Measurements from ENCODE around the gene TSPAN1. TPM values are rescaled to one million over a fixed set of nuclear protein-coding genes. Genes with fewer than 3 reads are reported as not detected.

Gene TSPAN1
- total RNA-seq, 1 donor from 2014 or later, result 1.7 TPM

DNA sequence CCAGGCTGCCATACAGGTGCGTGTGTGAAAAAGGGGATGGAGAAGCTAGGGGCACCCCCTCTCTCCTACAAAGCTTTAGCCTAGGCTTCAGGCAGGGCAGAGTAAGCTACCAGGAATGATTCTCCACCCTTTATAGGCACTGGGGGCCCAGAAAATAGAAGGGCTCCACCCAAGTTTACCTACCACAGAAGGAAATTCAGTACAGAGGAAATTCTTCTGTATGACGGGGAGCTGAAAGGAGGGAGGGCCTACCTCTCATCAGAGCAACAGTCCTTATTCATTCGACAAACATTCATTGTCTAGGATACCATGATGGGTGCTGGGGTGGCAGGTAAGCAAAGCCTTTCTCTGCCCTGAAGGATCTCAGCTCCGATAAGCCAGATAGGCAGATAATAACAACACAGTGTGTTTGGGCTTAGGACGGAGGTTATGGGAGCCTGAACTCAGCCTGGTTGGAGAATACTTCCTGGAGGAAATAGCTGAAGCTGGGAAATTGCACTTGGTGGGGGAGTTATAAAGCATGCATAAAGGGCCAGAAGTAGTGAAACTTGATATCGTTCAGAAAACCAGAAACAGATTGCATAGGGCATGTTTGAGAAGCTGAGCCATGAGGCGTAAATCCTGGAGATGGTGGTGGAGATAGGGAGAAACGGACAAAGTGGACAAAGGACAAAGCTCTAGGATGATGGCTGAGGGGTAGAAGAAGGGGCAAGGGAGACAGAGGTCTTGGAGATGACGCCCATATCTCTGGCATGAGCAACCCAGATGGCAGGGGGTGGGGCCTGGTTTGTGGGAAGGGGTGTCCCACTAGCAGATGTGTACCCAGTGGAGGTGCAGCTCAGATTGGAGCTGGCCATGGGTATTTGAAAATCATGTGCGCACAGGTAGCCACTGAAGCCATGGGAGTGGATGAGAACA, 6.7 kb downstream of the TSPAN1 start:
- peak overlapping the region; percentile 59 for H3K4me2 ChIP-seq (ENCODE audit: low read length)
- peaks cover 22% of the 10 kb centered on the region for H3K4me1 Mint-ChIP-seq (ENCODE audit: low read depth, unreplicated experiment)
- TF ChIP-seq, protein P1, sequence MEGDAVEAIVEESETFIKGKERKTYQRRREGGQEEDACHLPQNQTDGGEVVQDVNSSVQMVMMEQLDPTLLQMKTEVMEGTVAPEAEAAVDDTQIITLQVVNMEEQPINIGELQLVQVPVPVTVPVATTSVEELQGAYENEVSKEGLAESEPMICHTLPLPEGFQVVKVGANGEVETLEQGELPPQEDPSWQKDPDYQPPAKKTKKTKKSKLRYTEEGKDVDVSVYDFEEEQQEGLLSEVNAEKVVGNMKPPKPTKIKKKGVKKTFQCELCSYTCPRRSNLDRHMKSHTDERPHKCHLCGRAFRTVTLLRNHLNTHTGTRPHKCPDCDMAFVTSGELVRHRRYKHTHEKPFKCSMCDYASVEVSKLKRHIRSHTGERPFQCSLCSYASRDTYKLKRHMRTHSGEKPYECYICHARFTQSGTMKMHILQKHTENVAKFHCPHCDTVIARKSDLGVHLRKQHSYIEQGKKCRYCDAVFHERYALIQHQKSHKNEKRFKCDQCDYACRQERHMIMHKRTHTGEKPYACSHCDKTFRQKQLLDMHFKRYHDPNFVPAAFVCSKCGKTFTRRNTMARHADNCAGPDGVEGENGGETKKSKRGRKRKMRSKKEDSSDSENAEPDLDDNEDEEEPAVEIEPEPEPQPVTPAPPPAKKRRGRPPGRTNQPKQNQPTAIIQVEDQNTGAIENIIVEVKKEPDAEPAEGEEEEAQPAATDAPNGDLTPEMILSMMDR (IDR thresholded peaks at IDR 0.05; ENCODE audit: insufficient read depth, low read depth, low read length), result no peak
- no peak for TF ChIP-seq EZH2 (IDR thresholded peaks at IDR 0.05; ENCODE audit: insufficient read depth, low read length)
- no peaks in the 10 kb centered on the region for H3K79me2 ChIP-seq (ENCODE audit: insufficient read depth, low read length)
- peaks cover 28% of the 10 kb centered on the region for H3K4me1 ChIP-seq (ENCODE audit: insufficient read depth, low read length)
- no peaks in the 10 kb centered on the region for H3K9me3 ChIP-seq (ENCODE audit: insufficient read depth, low read depth, low read length)
- H3K27ac ChIP-seq (ENCODE audit: low read depth, low read length), result no peak overlapping the region
- no peak overlapping the region for H3K27ac Mint-ChIP-seq (ENCODE audit: unreplicated experiment)
- no peak overlapping the region for H3K4me3 ChIP-seq (ENCODE audit: insufficient read depth, low read depth, low read length)
- H2AFZ ChIP-seq (ENCODE audit: low read depth, low read length), result peak overlapping the region; percentile 40
- no peaks in the 10 kb centered on the region for H3K36me3 ChIP-seq (ENCODE audit: insufficient read depth, low read length)
- H3K9me3 Mint-ChIP-seq (ENCODE audit: unreplicated experiment), result no peaks in the 10 kb centered on the region
- no peak for FAIRE-seq
- H3K9ac ChIP-seq (ENCODE audit: low read length), result no peak overlapping the region
- H3K27me3 ChIP-seq (ENCODE audit: insufficient read depth, low read length), result no peaks in the 10 kb centered on the region
- no peaks in the 10 kb centered on the region for H3K36me3 Mint-ChIP-seq (ENCODE audit: low read depth, unreplicated experiment)
- H3K4me3 Mint-ChIP-seq (ENCODE audit: unreplicated experiment), result peak overlapping the region; percentile 1
- H3K27me3 Mint-ChIP-seq (ENCODE audit: low read depth, unreplicated experiment), result no peaks in the 10 kb centered on the region
- DNase-seq (ENCODE audit: low read depth), result peak; percentile 55
- no peaks in the 10 kb centered on the region for H4K20me1 ChIP-seq (ENCODE audit: insufficient read depth, low read length)

DNA sequence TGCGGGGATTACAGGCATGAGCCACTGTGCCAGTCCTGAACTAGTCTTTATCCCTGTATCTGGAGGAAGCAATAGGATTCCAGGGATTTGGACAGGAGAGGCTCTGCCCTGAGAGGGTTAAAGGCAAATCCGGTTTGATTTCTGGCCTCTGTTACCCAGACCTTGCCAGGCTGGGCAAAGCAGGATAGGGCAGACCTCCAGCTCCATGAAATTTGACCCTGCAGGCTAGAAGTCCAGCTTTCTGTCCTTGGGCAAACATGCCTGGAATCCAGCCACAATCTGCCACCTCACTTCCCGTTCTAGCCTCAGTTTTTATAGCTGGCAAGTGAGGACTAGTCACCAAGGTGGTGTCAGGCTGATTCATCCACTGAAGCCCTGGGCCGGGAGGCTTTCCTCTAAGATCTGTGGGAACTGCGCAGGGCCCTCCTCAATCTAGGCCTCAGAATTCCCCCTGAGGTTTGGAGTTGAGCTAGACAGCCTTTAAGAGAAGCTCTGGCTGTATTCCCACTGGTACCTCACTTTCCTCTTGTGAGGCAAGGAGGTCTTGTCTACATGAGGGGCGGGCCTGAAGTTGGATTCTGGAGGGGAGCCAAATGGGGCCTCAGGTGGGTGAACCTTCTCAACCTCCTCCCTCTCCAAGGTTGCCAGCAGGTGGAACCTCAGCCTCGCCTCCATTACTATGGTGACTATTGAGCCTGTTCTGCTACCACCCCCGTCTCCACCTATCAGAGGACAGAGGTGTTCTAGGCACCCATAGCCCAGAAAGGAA, 8.4 kb downstream of the TSPAN1 start:
- Mint-ChIP-seq H3K4me3 (ENCODE audit: unreplicated experiment) (peak overlapping the region; percentile 54), H3K27ac (ENCODE audit: unreplicated experiment) (peak overlapping the region; percentile 83), H3K36me3 (ENCODE audit: low read depth, unreplicated experiment) (peaks cover 5% of the 10 kb centered on the region), H3K9me3 (ENCODE audit: unreplicated experiment) (no peaks in the 10 kb centered on the region), H3K27me3 (ENCODE audit: low read depth, unreplicated experiment) (no peaks in the 10 kb centered on the region), H3K4me1 (ENCODE audit: low read depth, unreplicated experiment) (peaks cover 22% of the 10 kb centered on the region)
- DNase-seq (ENCODE audit: low read depth) (peak; percentile 89), FAIRE-seq (no peak)
- Histone ChIP-seq H4K20me1 (ENCODE audit: insufficient read depth, low read length) (no peaks in the 10 kb centered on the region), H3K4me3 (ENCODE audit: insufficient read depth, low read depth, low read length) (no peak overlapping the region), H2AFZ (ENCODE audit: low read depth, low read length) (peak overlapping the region; percentile 30), H3K4me2 (ENCODE audit: low read length) (peak overlapping the region; percentile 59), H3K9ac (ENCODE audit: low read length) (peak overlapping the region; percentile 64), H3K27me3 (ENCODE audit: insufficient read depth, low read length) (no peaks in the 10 kb centered on the region), H3K79me2 (ENCODE audit: insufficient read depth, low read length) (no peaks in the 10 kb centered on the region), H3K36me3 (ENCODE audit: insufficient read depth, low read length) (no peaks in the 10 kb centered on the region), H3K9me3 (ENCODE audit: insufficient read depth, low read depth, low read length) (no peaks in the 10 kb centered on the region), H3K4me1 (ENCODE audit: insufficient read depth, low read length) (peaks cover 28% of the 10 kb centered on the region), H3K27ac (ENCODE audit: low read depth, low read length) (peak overlapping the region; percentile 88)
- TF ChIP-seq, protein P1 (IDR thresholded peaks at IDR 0.05; ENCODE audit: insufficient read depth, low read depth, low read length), result no peak
- TF ChIP-seq EZH2 (IDR thresholded peaks at IDR 0.05; ENCODE audit: insufficient read depth, low read length), result no peak
